ENCODE data around the gene CELSR1.

DNA sequence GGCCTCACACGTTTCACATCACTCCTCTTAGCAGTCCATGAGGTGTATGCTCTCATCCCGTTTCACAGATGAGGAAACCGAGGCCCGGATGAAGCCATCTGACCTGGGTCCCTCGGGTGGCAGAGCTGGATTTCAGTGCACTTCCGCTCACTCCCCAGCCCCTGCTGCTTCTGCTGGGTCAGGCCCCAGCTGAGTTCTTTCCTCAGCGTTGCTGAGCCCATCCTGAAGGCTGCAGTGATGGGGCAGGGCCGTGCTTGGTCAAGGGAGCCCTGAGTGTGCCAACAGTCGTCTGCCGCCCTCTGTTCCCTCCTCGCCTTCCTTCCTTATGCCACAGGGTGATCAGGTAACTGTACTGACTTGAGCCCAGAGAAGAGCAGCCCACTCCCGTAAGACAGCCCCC, 189.8 kb downstream of the CELSR1 start:
- no peak for TF ChIP-seq CTCF (IDR thresholded peaks at IDR 0.05; ENCODE audit: insufficient read depth, low read depth, low read length)
- TF ChIP-seq EZH2 (IDR thresholded peaks at IDR 0.05; ENCODE audit: insufficient read depth, low read length), result no peak
